HUDEP-2 (cell line): ENCODE data around the gene MAB21L3.

ENCODE experiments used
- DNase-seq, 76 experiments: peaks; one replicate each; lab custom pipeline; 2025; ENCODE audit not compliant: unreplicated experiment in 76 of 76; lab: John Stamatoyannopoulos, UW

The MAB21L3 gene

DNA sequence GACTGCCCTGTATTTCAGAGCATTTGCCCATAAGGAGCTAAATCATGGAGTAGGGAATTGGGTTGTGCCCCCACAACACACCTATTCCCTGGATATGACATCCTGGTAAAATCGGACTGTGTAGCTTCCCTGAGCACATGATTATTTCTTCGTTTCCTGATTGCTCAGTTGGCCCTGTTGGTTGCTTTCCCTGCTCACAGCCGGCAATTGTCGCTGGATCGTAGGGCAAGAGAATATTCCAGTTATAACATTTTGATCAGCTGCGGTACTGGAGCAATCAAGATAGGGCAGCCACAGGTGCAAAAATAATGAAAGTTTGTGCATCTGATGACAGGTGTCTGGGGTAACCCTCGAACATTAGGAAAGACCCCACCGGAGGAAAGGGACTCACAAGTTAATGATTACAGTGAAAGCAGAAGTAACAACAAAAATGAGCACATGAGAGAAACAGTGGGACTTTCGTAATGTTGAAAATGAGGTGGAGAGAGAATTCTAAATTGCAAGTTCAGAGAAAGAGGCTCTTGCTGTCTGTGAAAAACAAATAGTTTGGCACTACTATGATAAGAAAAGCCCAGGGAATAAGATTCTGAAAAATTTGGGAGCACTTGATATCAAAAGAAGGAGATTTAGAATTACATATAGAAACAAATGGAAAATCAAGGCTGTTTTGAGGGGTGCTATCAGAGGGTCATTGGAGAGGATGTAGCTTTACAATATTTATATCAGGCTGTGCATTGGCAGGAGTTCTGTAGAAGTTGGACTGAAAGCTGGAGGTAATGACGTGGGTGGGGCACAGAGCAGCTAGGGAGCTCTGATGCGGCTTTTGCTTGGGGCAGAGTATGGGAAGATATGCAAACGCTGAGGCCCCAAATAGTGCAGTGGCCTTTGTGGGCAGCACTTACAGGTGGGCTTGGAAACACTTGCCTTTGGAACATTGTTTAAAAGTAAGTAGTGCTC lies at the start of gene MAB21L3:
TSS of gene MAB21L3 (plus strand) at position 833 of the 957 bp plus-strand sequence. CDS start 1,217 bp downstream, outside the sequence.
- no peak for DNase-seq

DNA sequence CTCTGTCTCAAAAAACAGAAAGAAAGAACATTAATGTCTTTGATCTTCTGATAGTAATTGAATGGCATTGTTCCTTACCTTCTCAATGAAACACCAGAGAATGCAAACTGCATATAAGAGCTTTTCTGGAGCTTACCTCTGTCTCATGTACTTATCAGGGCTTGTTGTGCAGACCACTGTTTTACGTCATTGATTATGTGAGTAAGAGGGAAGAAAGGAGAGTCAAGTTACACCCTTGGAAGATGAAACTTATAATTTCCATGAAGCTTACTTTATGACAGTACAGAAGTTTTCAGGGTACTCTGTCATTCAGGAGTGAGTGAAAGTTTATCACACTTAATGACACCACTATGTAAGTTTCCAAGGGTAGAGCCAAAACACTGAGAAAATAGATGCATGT lies 49.0 kb upstream of the MAB21L3 start:
- no peak for DNase-seq

DNA sequence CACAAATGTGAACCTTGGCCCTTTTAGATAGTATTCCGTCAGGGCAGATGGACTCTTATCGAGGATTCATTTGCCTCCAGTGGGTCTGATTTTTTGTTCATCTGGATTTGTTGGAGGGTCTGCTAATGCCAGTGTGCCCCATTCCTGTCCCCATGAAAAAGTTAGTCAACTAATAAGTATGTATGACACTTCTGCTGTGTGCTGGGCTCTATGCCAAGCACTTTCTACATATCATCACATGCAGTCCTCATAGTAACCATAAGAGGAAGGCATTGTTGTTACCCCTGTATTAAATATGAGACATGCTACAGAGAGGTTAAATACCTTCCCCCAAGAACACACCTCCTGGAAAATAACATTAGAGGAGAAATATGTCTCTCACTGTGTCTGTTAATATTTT lies 46.6 kb upstream of the MAB21L3 start:
- DNase-seq: no peak

DNA sequence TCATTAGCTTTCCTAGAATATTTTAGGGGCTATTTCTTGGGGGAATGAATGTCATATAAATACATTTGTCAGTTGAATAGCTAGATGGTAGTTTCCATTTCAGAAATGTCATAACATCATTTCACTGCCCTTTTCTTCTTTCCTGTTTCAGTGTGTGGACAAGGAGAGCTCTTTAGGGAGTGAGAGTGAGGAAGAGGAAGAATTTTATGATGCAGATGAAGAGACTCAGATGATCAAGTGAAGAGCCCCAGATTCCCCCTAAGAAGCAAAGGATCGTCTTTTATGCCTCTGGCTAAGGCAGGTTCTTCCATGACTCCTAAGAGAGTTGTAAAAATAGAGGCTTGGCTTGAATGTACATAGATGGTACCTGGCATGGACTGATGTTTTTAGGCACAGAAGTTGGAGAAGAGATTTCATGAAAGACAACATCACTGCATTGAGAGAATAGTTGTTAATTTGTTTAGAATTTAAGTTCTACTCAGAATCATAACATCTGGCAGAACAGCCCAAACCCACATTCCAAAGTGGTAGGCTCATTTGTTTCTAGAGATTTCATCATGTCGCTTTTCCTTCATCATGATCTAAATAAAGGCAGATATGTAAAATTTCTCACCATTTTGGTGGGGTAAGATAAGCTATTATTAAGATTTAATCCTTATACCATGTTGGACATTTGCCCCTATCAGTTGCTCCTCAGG lies 44.2 kb upstream of the MAB21L3 start:
- DNase-seq: no peak

DNA sequence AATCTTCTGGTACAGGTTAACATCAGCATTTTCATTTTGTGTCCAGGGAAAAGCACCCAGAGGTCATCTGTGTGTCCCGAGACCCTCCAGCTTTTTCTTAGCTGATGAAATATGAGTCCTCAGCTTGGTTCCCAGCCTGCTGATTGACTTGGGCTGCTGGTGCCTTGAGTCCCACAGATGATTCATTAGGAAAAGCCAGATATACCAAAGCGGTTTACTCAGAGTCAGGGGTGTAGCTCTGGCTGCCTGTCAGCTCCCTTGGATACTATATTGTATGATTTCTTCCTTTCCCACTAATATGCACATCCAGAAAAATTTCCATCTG lies 43.7 kb upstream of the MAB21L3 start:
- no peak for DNase-seq

DNA sequence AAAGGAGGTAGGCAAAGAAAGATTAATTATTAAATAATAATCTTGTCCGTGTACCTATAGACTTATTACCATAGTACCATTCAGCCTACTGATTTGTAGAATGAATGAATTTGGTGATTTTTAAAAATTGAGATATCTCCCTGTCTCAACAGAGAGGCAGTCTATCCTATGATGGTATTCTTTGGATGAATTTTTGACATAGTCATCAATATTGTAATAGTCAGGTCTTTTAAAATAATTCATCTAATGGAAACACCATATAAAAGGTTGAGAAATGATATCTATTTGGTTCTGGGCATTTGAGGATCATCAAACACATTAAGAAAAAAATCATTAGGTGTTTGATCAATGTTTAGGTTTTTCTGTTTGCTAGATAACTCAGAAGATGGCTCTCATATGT lies 35.6 kb upstream of the MAB21L3 start:
- no peak for DNase-seq

DNA sequence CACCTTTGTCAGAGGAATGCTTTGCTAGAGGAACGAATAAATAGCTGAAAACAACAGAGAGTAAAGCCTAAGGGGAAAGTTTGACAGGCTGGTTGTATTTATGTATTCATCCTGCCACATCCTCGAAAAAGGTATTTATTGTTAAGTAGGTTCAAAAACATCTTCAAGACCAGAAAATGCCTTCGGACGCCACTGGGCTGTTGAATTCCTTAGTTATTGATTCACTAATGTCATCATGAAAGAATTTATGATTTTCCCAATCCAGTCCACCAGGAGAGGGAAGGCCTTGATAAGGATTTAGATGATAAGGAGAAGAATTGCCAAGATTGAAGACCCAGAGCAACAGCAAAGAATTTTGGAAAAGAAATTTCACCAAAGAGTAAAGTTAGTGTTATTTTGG lies 35.2 kb upstream of the MAB21L3 start:
- no peak for DNase-seq

DNA sequence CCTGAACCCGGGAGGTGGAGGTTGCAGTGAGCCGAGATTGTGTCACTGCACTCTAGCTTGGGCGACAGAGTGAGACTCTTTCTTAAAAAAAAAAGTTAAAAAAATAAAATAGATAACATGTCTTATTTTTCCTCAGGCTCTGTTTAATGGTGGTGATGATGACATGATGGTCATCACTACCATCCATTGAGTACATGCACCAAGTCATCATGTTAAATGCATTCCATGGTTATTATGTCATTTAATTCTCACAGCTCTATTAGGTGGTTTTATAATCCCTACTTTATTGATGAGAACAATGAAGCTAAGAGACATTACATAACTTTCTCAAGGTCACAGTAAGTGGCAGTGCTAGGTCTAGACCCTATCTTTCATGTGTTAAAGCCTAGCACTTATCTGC lies 34.4 kb upstream of the MAB21L3 start:
- no peak for DNase-seq

DNA sequence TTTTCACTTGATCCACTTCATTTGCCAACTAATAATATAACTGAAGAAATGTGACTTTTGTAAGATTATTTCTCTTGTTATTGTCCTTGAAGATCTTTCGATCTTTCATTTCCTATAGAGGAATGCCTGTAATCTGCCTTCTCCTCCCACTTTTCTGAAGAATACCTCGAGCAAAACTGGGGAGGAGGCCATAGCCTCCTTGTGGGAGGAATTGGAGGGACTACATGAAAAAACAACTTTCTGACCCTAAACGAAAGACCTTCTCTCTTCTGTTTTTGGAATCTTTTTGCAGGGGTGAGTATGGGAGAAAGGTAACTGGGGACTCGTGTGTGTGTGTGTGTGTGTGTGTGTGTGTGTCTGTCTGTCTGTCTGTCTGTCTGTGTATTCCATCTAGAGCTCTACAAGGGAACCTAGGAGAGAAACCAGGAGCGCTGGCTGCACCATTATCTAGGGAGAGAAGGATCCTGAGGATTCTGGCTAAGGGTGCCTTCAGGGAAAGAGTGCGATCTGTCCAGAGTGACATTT lies 32.4 kb upstream of the MAB21L3 start:
- DNase-seq: no peak

DNA sequence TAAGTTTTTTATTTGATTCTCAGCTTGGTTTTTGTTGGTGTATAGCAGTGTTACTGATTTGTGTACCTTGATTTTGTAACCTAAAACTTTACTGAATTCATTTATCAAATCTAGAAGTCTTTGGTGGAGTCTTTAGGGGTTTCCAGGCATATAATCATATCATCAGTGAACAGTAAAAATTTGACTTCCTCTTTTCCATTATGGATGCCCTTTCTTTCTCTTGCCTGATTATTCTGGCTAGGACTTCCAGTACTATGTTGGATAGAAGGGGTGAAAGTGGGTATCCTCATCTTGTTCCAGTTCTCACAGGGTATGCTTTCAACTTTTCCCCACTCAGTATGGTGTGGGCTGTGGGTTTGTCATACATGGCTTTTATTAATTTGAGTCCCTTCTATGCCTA lies 23.6 kb upstream of the MAB21L3 start:
- DNase-seq: no peak

DNA sequence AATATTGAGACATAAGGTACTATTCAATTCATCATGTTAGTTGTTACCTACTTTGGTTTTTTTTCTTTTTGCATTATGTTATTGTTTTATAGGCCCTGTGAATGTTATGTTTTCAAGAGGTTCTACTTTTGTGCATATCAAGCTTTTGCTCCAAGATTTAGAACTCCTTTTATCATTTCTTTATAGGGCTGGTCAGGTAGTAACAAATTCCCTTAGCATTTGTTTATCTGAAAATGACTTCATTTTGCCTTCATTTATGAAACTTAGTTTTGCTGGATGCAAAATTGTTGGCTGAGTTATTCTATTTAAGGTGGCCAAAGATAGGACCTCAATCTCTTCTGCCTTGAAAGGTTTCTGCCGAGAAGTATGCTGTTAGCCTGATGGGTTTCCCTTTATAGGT lies 21.3 kb upstream of the MAB21L3 start:
- DNase-seq: no peak

DNA sequence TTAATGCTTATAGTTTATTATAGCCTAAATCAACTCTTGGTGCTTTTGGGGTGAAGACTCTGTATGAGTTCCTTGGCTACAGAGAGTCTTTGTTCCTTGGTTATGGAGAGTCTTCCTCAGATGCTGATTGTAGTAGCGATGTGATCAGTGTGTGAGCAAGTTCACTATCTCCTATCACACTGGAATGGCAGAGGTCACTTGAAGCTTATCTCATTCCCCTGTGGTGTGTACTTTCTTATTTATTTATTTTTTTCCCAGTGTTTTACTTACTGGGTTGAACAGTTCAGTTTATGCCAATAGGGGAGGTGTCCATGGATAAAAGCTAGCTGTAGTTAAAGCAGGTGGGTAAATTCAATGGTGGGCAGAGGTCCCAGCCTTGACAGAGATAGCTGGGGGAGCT lies 20.1 kb upstream of the MAB21L3 start:
- no peak for DNase-seq

DNA sequence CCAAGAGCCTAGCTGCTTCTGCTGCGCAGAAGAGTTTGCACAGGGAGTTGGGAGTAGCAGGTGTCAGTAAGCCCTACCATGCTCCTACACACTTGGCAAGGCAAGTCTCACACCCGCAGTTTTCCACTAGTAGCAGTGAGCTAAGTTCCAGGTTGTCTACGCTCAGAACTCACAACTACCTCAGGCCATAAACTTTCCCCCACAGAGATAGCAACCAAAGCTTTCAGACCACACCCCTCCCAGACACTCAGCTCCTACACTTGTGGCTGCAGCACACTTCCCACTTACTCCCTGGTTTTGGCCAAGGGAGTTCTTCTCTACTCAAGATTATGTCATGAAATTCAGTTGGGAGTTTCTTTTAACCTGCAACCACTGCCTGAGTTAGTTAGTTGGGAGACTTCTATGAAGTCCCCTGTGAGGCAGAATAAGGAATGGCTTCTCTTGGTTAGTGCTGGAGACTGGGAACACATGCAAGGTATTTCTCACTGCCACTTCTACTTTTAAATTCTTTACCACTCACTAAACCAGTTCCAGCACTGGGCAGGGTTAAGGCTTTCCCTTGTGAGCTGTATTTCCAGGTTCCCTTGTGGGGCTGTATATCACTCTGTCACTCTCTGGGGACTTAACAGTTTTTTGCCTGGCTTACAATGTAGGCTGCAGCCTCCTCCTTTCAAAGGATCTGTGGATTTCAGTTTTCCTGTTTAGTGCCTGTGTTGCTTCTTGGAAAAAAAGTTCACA lies 18.3 kb upstream of the MAB21L3 start:
- peak in 1 of 76 experiments; percentile 2 for DNase-seq

DNA sequence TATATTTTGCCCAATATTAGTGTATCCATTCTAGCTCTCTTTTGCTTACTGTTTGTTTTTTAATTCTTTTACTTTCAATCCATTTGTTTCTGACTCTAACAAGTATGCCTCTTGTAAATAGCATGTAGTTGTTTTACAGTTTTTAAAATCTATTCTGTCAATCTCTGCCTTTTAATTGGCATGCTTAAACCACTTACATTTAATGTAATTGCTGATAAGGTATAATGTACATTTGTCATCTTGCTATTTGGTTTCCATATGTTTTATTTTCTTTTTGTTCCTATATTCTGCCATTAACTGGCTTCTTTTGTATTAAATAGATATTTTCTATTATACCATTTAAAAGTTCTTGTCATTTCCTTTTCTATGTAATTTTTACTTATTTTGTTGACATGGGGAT lies 16.2 kb upstream of the MAB21L3 start:
- DNase-seq: no peak

DNA sequence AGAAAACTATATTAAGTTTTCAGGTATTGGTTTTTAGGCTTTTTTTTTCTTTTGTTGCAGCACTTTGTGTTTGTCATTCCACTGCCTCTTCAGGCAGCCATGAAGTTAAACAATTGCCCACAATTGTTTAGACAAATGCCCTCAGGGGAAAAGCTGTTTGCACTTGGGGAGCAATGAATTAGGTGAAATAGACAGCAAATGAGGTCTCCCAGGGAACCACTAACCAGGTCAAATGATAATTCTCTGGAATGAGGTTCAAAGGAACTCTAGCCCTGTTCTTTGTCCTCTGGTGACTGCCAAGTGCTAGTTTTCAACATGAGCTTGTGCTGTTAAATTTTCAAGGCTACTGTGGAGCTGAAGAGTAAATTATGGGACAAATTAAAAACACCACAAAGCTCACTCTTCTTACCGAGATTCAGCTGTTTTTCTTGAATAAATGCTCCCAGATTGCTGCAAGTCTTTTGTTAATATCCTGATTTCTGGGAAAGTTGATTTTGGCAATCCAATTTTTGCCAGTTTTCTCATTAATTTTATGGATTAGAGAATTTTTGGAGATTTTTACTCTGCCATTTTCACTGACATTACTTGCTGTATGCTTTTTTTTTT lies 15.1 kb upstream of the MAB21L3 start:
- DNase-seq: no peak

DNA sequence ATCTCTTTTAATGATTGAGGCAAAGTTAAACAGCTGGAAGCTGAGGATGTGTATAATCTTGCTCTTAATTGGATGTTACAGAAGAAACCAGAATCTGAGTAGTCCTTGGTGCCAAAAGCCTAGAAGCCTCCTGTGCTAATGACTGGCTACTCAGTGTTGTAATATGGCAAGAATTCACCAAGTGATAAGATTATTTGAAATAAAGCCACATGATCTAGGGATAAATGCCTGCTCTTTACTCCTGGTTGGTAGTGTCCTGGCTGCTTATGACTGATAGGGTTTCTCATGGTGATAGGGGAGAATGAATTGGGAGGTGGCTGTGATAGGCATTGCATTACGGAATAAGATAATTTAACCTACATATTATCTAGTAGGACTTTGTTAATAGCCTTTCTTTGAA lies 13.6 kb upstream of the MAB21L3 start:
- DNase-seq: peak in 8 of 76 experiments; percentile 2 to 25 (median 14)

DNA sequence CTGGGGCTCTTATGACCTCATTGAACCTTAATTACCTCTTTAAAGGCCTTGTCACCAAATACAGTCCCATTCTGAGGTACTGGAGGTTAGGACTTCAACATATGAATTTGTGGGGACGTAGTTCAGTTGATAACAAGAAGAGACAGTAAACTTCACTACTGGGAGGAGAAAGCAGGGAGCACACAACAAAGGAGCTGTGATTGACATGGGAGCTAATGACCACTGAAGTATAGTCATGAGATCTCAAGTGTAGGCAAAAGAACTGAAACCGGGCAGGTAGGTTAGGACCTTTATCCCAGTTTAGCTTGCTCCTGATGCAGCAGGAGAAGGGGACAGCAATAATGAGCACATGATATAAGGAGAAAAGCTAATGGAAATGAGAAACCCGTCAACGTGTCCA lies 11.8 kb upstream of the MAB21L3 start:
- no peak for DNase-seq

DNA sequence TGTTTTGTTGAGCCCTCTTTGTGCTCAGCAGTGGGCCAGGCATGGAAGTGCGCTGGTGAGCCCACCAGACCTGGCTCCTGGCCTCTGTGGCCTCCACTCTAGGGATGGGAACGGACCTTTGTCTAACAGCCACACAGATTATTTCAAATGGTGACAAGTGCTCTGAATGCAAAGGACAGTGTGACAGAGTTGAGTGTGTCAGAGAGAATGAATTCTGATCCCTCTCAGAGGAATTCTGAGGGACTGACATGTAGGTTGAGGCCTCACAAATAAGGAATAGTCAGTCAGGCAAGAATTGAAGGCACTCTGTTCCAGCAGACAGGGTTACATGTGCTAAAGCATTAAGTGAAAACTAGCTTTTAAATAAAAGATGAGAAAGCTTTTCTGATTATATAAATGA lies 11.3 kb upstream of the MAB21L3 start:
- DNase-seq: no peak

DNA sequence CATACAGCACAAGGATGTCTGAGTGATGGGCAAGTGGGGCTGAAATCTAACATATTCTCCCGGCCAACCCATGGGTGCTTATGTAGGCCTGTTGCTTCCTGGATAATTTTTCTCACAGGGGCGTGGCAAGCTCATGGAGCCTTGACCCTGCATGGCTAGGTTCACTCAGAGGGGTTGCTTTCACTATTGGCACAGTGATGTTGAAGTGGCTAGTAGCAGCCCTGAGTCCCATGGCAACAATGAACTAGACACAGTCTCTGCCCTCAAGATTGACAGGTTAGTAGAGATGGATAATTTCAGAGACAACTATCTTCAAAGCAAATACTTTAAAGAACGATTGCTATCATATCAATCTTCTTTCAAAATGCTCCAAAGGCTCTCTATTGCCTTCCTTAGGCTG lies 6.5 kb upstream of the MAB21L3 start:
- no peak for DNase-seq

DNA sequence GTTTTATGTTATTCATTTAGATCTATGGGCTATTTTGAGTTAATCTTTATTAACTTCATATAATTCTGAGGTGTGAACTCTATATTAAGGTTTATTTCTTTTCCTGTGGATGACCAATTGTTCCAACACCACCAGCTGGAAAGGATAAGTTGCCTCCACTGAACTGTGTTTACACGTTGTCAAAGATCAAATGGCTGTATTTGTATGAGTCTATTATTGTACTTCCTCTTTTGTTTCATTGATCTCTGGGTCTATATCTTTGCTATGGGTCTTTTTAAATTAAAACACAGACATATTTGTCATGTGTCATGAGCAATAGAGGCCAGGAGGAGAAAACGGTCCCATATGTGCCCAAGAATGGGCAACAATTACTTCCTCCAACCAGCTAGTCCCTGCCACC lies 5.2 kb upstream of the MAB21L3 start:
- no peak for DNase-seq

DNA sequence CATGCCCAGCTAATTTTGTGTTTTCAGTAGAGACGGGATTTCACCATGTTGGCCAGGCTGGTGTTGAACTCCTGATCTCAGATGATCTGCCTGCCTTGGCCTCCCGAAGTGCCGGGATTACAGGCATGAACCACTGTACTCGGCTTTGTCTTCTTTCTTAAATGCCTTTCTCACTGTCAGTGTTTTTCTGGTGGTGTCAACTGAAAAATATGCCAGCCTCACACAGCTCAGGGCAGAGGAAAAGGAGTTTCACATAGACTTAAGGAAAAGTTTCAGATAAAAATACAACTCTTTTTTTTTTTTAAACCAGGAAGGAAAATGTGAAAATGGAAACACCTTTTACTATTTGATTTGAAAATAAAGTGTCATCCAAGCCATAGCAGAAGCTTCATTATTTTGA lies 4.6 kb upstream of the MAB21L3 start:
- no peak for DNase-seq
